GM12878 (cell line): ENCODE measurements around the gene TRIM28. TPM values are rescaled to one million over a fixed set of nuclear protein-coding genes. Genes with fewer than 3 reads are reported as not detected.

Experiments used
- ATAC-seq: fragments of 200-7000 bp; cut with Tn5 transposase; 3 replicates; pipeline ENCODE4 v1.9.1; 2020; ENCODE audit warnings: mild to moderate bottlenecking, moderate library complexity
- BruUV-seq: library from RNA; stranded (reverse); fragments of 400-500 nt; replicated peaks from 2 replicates; lab custom pipeline; 2021; lab: Mats Ljungman, UMichigan
- CTCF ChIA-PET: fragments of 300-600 bp; sonication (Branson Sonifier 250); formaldehyde crosslinking; extraction: SDS; loops from one replicate; lab custom pipeline; 2021; ENCODE audit warnings: inconsistent platforms; lab: Yijun Ruan, JAX
- POLR2A ChIA-PET: fragments of 350-600 bp; formaldehyde crosslinking; extraction: SDS; loops from one replicate; lab custom pipeline; 2021; ENCODE audit warnings: inconsistent platforms; lab: Charles Lee
- RAD21 ChIA-PET: fragments of 300-600 bp; sonication (Branson Sonifier 250); formaldehyde crosslinking; loops from one replicate; lab custom pipeline; 2023; ENCODE audit warnings: antibody characterized with exemption; ENCODE audit not compliant: unreplicated experiment; lab: Charles Lee
- SMC1A ChIA-PET: fragments of 300-600 bp; sonication (Branson Sonifier 250); formaldehyde crosslinking; loops from one replicate; lab custom pipeline; 2023; ENCODE audit not compliant: unreplicated experiment, uncharacterized antibody; lab: Charles Lee
- DNase-seq: peaks from one replicate; pipeline ENCODE4 v3.0.0-alpha.2; 2011; ENCODE audit warnings: low read depth, low spot score
- FAIRE-seq: peaks from 3 replicates; lab custom pipeline; 2011; peaks lifted over from hg19 to GRCh38; lab: Jason Lieb, UNC
- H2AFZ ChIP-seq: 2 replicates; pipeline ENCODE4 v1.6.0; 2011; ENCODE audit warnings: low read depth, low read length, control low read depth; ENCODE audit not compliant: control insufficient read depth
- H3K27ac ChIP-seq: 2 replicates; pipeline ENCODE4 v1.5.1; 2011; ENCODE audit warnings: control low read depth; ENCODE audit not compliant: control insufficient read depth, insufficient read depth
- H3K27me3 ChIP-seq, 2 experiments: replicated peaks in 1 of 2; 2 replicates each; pipeline versions ENCODE4 v1.6.0 to v1.6.1; 2011; ENCODE audit warnings: low read length in 1 of 2; ENCODE audit not compliant: control insufficient read depth in 2 of 2, insufficient read depth in 2 of 2
- H3K36me3 ChIP-seq, 2 experiments: 2 replicates each; pipeline ENCODE4 v1.5.1; 2011; ENCODE audit warnings: low read length in 1 of 2; ENCODE audit not compliant: control insufficient read depth in 2 of 2, insufficient read depth in 2 of 2
- H3K4me1 ChIP-seq: 2 replicates; pipeline ENCODE4 v1.6.1; 2011; ENCODE audit warnings: mild to moderate bottlenecking, low read length, moderate library complexity, mixed read lengths; ENCODE audit not compliant: control insufficient read depth, insufficient read depth
- H3K4me2 ChIP-seq: 2 replicates; pipeline ENCODE4 v1.6.0; 2011; ENCODE audit warnings: control low read depth; ENCODE audit not compliant: control insufficient read depth, insufficient read depth
- H3K4me3 ChIP-seq: fragments of 200-600 bp; sonication (generic); 2 replicates; pipeline ENCODE4 v1.5.1; 2016
- H3K79me2 ChIP-seq: 2 replicates; pipeline ENCODE4 v1.6.0; 2011; ENCODE audit warnings: low read length; ENCODE audit not compliant: control insufficient read depth, insufficient read depth
- H3K9ac ChIP-seq: 2 replicates; pipeline ENCODE4 v1.8.0; 2011; ENCODE audit warnings: low read length, control low read depth, mixed read lengths; ENCODE audit not compliant: control insufficient read depth, insufficient read depth
- H3K9me3 ChIP-seq: replicated peaks from 3 replicates; pipeline ENCODE4 v1.5.1; 2011; ENCODE audit warnings: mild to moderate bottlenecking, low read length; ENCODE audit not compliant: control insufficient read depth, insufficient read depth
- H4K20me1 ChIP-seq: 2 replicates; pipeline ENCODE4 v1.6.0; 2011; ENCODE audit not compliant: control insufficient read depth, insufficient read depth
- BHLHE40 ChIP-seq, 2 experiments: fragments of 450-650 bp in 1 of 2; IDR thresholded peaks; 2 replicates each; pipeline ENCODE4 v1.6.1; 2011 to 2017; ENCODE audit warnings: low read depth in 2 of 2, borderline replicate concordance in 1 of 2, improper control_type of control experiment in 1 of 2, low read length in 1 of 2, mild to moderate bottlenecking in 1 of 2
- E2F4 ChIP-seq: IDR thresholded peaks from 2 replicates; pipeline ENCODE4 v1.6.1; 2012; ENCODE audit warnings: low read depth, low read length, improper control_type of control experiment
- EZH2 ChIP-seq: IDR thresholded peaks from 2 replicates; pipeline ENCODE4 v1.6.1; 2012; ENCODE audit warnings: low read depth, mild to moderate bottlenecking, control low read depth, inconsistent platforms, low read length, borderline replicate concordance; ENCODE audit not compliant: control insufficient read depth
- MXI1 ChIP-seq: fragments of 150-350 bp; IDR thresholded peaks from 2 replicates; pipeline ENCODE4 v1.6.1; 2011; ENCODE audit warnings: low read depth, mild to moderate bottlenecking, inconsistent platforms, low read length, improper control_type of control experiment
- SREBF1 ChIP-seq: IDR thresholded peaks from 2 replicates; pipeline ENCODE4 v1.6.1; 2012; ENCODE audit warnings: mild to moderate bottlenecking, low read length
- TBL1XR1 ChIP-seq: IDR thresholded peaks from 2 replicates; pipeline ENCODE4 v1.6.1; 2012; ENCODE audit warnings: low read depth, low read length, improper control_type of control experiment
- USF1 ChIP-seq: IDR thresholded peaks from 2 replicates; pipeline ENCODE4 v1.6.1; 2011; ENCODE audit warnings: borderline replicate concordance, low read depth, mild to moderate bottlenecking, moderate library complexity, mixed read lengths, low read length; ENCODE audit not compliant: insufficient read depth; ENCODE audit errors: extremely low read length
- ZBTB4 ChIP-seq: fragments of 450-650 bp; formaldehyde crosslinking; IDR thresholded peaks from 2 replicates; pipeline ENCODE4 v1.4.0; 2022; ENCODE audit warnings: mild to moderate bottlenecking, moderate library complexity
- WGBS: methylation state at CpG from one replicate; pipeline ENCODE4 v1.1.6; 2016; ENCODE audit warnings: low lambda C conversion rate; ENCODE audit not compliant: insufficient replicate concordance, insufficient coverage; ENCODE audit errors: missing lambda C conversion rate; 5-methylcytosine and 5-hydroxymethylcytosine counted together
- in situ Hi-C: fragments of 300-500 bp; cut with MboI; formaldehyde crosslinking; loops from 9 replicates; pipeline ENCODE4 v1.14.3; 2018; ENCODE audit warnings: mixed read lengths
- intact Hi-C: fragments of 100-400 bp; cut with micrococcal nuclease; formaldehyde crosslinking; loops from one replicate; pipeline ENCODE4 v1.14.2; 2022; ENCODE audit not compliant: unreplicated experiment
- polyA plus RNA-seq, 11 experiments: library from polyadenylated mRNA; depleted of rRNA in 4 of 11; unstranded in 6 of 11; stranded (reverse) in 5 of 11; fragments of >200 nt; fragmentation: Nextera tagmentation in 4 of 11; fragmentation: Illumina TruSeq in 1 of 11; extraction: Ambion mirVana in 4 of 11; extraction: Trizol in 1 of 11; gene quantifications; 1 replicate in 1 of 11; 2 replicates in 10 of 11; pipeline versions ENCODE4 v1.2.1 to v1.2.3, GENCODE V29; 2011 to 2016; ENCODE audit warnings: inconsistent platforms in 2 of 11, missing spikeins in 2 of 11, low read depth in 1 of 11
- total RNA-seq, 4 experiments: library from RNA; depleted of rRNA in 3 of 4; stranded (reverse); fragments of >200 nt in 3 of 4; fragmentation: Illumina TruSeq in 1 of 4; extraction: Trizol in 1 of 4; gene quantifications; 2 replicates each; pipeline versions ENCODE4 v1.2.1 to v1.2.3, GENCODE V29; 2013 to 2021

Gene TRIM28
- total and polyA plus RNA-seq, 10 of the 15 experiments (the other 5 are each of a cell fraction or from before 2014, with no cell fraction given), result 5.0 to 650 (median 296) TPM

- no peaks in the 10 kb centered on the region for H3K36me3 ChIP-seq
- peaks cover 0 to 1% of the 10 kb centered on the region in 2 experiments; a peak in 2 of 4 replicates for H3K27me3 ChIP-seq
- H3K4me3 ChIP-seq, result no peak overlapping the region
- ChIA-PET SMC1A (no interaction called here), POLR2A (interaction anchor here (0.7 kb wide), 1 partner anchor 25 kb away, joined by 4 read pairs; no protein-coding TSS in a partner anchor), RAD21 (interaction anchor here (1.0 kb wide), 1 partner anchor 17 kb away, joined by 3 read pairs; the partner anchor contains the start of gene ZBTB45), CTCF (interaction anchor here (1.0 kb wide), 1 partner anchor 17 kb away, joined by 3 read pairs; the partner anchor contains the start of gene ZBTB45)
- intact Hi-C loops (no loop called here), in situ Hi-C loops (no loop called here)
- H3K9ac ChIP-seq, result no peak overlapping the region
- WGBS, result 50% methylated on average over 8 of the region's 8 CpGs
- DNase-seq (no peak), ATAC-seq (peak; percentile 18; the same call in 1 of the 3 replicates), FAIRE-seq (no peak)
- BruUV-seq, result no TSS peak
- no peaks in the 10 kb centered on the region for H3K79me2 ChIP-seq
- no peak overlapping the region for H3K4me2 ChIP-seq
- no peaks in the 10 kb centered on the region for H3K4me1 ChIP-seq
- H2AFZ ChIP-seq, result no peak overlapping the region
- H3K9me3 ChIP-seq, result no peaks in the 10 kb centered on the region
- no peak overlapping the region for H3K27ac ChIP-seq
- H4K20me1 ChIP-seq, result no peaks in the 10 kb centered on the region
- TF ChIP-seq MXI1, result no peak
- no peak for TF ChIP-seq BHLHE40 (IDR thresholded peaks at IDR 0.05; ENCODE audit: borderline replicate concordance in 1 of 2, low read depth in 2 of 2, low read length in 1 of 2)
- no peak for TF ChIP-seq TBL1XR1
- no peak for TF ChIP-seq USF1
- TF ChIP-seq ZBTB4 (CRISPR knock-in tag), result no peak
- TF ChIP-seq E2F4, result no peak
- no peak for TF ChIP-seq SREBF1
- no peak for TF ChIP-seq EZH2
Observed at GRCh38 chr19:58536852-58537798, 6.7 kb upstream of the TRIM28 start.
